ENCODE measurements around the gene HOXC6. TPM values are rescaled to one million over a fixed set of nuclear protein-coding genes. Genes with fewer than 3 reads are reported as not detected.

HOXC6 gene
- not detected for polyA plus RNA-seq (2013)

DNA sequence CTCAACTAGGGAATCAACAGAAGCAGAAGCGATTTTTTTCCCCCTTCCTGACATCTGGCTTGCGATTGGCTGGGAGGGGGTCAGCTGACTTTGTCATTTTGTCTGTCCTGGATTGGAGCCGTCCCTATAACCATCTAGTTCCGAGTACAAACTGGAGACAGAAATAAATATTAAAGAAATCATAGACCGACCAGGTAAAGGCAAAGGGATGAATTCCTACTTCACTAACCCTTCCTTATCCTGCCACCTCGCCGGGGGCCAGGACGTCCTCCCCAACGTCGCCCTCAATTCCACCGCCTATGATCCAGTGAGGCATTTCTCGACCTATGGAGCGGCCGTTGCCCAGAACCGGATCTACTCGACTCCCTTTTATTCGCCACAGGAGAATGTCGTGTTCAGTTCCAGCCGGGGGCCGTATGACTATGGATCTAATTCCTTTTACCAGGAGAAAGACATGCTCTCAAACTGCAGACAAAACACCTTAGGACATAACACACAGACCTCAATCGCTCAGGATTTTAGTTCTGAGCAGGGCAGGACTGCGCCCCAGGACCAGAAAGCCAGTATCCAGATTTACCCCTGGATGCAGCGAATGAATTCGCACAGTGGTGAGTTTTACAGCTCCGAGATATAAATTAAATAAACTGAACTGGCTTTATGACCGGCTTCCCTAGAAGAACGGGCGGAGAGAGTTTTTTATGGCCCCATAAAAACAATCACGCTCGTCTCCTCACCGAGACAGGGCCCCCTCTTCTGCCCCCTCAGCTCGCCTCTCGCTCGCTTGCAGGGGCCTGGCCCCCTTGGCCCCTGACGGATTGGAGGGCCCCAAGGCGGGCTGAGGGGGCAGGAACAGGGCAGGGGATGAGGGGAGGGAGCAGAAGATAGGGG lies at the start of gene HOXC6:
Gene HOXC6 (plus strand): TSS at position 127 of the 888 bp plus-strand sequence. CDS start 82 bp downstream, at position 209.
- peaks cover 0 to 15% (median 6%) of the 10 kb centered on the region in 4 experiments for H3K4me1 ChIP-seq (ENCODE audit: control extremely low read depth in 1 of 4, control insufficient read depth in 4 of 4, insufficient read depth in 4 of 4, low read length in 3 of 4)
- peak in 1 of 3 donors; percentile 40 for DNase-seq
- no peak within 1 kb of the TSS for H3K4me3 ChIP-seq (ENCODE audit: control insufficient read depth in 1 of 7, extremely low read depth in 1 of 7, insufficient read depth in 4 of 7, low read depth in 2 of 7, low read length in 6 of 7)
- ChIA-PET POLR2A (no interaction called here), CTCF (interaction anchor here (1.5 kb wide), 1 partner anchor 173 kb away, joined by 4 read pairs; no protein-coding TSS in a partner anchor)
- H3K27me3 ChIP-seq (replicated peaks in 2 of 5; ENCODE audit: control insufficient read depth in 4 of 5, insufficient read depth in 5 of 5, low read length in 4 of 5), result peaks cover 35 to 100% (median 65%) of the 10 kb centered on the region in 5 experiments
- H3K9me3 ChIP-seq (ENCODE audit: control extremely low read depth in 1 of 5, control insufficient read depth in 4 of 5, insufficient read depth in 2 of 5, low read depth in 1 of 5, low read length in 4 of 5), result peaks cover 0 to 14% (median 2%) of the 10 kb centered on the region in 5 experiments
- no peaks in the 10 kb centered on the region for H3K36me3 ChIP-seq (ENCODE audit: control insufficient read depth in 4 of 4, insufficient read depth in 4 of 4, low read length in 3 of 4)
- no peak within 1 kb of the TSS for H3K27ac ChIP-seq (ENCODE audit: insufficient read depth in 1 of 2, low read depth in 1 of 2, low read length in 2 of 2, poor library complexity in 1 of 2, severe bottlenecking in 2 of 2)
- 6% methylated on average over 31 of the region's 36 CpGs for WGBS (ENCODE audit: insufficient coverage)

DNA sequence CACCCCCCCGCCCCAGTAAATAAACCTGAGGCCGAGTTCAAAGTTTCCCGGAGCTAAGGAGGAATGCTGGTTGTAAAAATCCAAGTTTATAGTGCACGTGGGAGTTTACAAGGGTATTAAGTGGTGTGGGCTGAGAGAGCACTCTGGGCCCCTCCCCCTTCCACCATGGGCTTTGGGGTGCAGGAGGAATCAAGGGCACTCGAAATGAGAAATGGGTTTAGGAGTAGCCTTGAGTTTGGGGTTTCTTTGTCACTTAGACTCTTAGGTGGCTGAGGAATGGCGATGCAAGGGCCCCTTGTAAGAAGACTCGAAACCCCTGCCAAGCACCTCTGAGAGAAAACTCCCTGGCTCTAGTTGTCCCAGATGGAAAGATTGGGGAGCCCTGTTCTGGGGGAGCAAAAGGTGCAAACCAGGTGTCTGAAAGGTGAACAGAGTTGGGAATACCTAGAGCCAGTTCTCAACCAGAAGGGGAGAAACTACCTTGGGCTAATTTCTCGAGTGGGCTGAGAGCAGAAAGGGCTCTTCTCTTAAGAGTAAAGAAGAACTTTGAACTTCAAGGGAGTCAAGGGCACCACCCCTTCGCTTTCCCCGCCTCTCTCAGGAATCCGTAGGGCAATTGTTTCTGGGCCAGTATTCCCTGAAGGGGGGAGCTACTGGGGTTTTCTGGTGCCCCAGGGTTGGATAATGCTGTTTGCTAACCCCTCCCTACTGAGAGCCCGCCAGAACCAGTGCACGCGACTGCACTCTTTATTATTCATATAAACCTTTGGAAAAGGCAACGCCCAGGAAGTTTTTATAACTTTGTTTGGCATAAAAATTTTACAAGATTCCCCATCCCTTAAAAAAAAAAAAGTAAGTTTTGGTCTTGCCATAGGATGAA lies 49.5 kb upstream of the HOXC6 start:
- Histone ChIP-seq H3K27ac (ENCODE audit: insufficient read depth in 1 of 2, low read depth in 1 of 2, low read length in 2 of 2, poor library complexity in 1 of 2, severe bottlenecking in 2 of 2) (no peak overlapping the region), H3K4me3 (ENCODE audit: control insufficient read depth in 1 of 7, extremely low read depth in 1 of 7, insufficient read depth in 4 of 7, low read depth in 2 of 7, low read length in 6 of 7) (no peak overlapping the region), H3K4me1 (ENCODE audit: control extremely low read depth in 1 of 4, control insufficient read depth in 4 of 4, insufficient read depth in 4 of 4, low read length in 3 of 4) (peaks cover 0 to 9% (median 7%) of the 10 kb centered on the region in 4 experiments), H3K9me3 (ENCODE audit: control extremely low read depth in 1 of 5, control insufficient read depth in 4 of 5, insufficient read depth in 2 of 5, low read depth in 1 of 5, low read length in 4 of 5) (peaks cover 0 to 13% (median 3%) of the 10 kb centered on the region in 5 experiments), H3K36me3 (ENCODE audit: control insufficient read depth in 4 of 4, insufficient read depth in 4 of 4, low read length in 3 of 4) (no peaks in the 10 kb centered on the region), H3K27me3 (replicated peaks in 2 of 5; ENCODE audit: control insufficient read depth in 4 of 5, insufficient read depth in 5 of 5, low read length in 4 of 5) (peaks cover 29 to 100% (median 73%) of the 10 kb centered on the region in 5 experiments)
- DNase-seq, result no peak
- CTCF ChIA-PET, result no interaction called here
- POLR2A ChIA-PET, result interaction anchor here (0.7 kb wide), 1 partner anchor 60 kb away, joined by 3 read pairs; no protein-coding TSS in a partner anchor
- WGBS (ENCODE audit: insufficient coverage), result 21% methylated on average over 5 of the region's 15 CpGs

DNA sequence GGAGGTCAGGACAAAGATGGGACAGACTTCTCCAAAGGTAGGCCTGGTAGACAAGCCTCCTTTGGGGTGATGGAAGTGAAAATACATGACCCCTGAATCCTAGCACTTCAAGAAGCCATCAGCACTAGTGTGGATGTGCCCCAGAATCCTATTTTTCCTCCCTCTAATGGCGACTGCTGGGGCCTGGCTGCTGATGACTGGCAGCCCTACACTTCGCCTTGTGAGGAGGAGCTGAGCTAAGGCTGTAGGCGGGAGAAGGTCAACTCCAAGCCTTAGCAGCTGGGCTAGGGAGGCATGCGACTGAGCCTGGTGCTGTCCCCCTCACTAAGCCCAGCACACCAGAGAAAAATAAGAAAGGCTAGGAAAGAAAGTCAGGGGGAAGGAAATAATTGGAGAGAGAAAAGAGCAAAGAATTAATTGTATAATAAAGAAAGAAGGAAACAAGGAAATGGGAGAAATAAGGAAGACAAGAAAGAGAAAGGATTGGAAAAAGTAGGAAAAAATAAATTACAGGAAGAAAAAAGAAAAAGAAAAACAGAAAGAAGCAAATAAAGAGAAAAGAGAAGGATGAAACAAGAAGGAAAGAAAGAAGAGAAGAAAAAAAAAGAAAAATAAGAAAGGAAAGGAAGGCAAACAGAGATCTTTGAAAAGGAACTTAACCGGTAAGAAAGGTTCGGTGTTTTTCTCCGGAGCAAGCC lies 48.0 kb upstream of the HOXC6 start:
- peaks cover 33 to 99% (median 74%) of the 10 kb centered on the region in 5 experiments for H3K27me3 ChIP-seq (replicated peaks in 2 of 5; ENCODE audit: control insufficient read depth in 4 of 5, insufficient read depth in 5 of 5, low read length in 4 of 5)
- 4% methylated on average over 5 of the region's 7 CpGs for WGBS (ENCODE audit: insufficient coverage)
- no peak overlapping the region for H3K4me3 ChIP-seq (ENCODE audit: control insufficient read depth in 1 of 7, extremely low read depth in 1 of 7, insufficient read depth in 4 of 7, low read depth in 2 of 7, low read length in 6 of 7)
- no peak overlapping the region for H3K27ac ChIP-seq (ENCODE audit: insufficient read depth in 1 of 2, low read depth in 1 of 2, low read length in 2 of 2, poor library complexity in 1 of 2, severe bottlenecking in 2 of 2)
- ChIA-PET CTCF (no interaction called here), POLR2A (interaction anchor here (0.7 kb wide), 1 partner anchor 25 kb away, joined by 3 read pairs; the partner anchor contains the start of gene HOXC12)
- peaks cover 0 to 16% (median 3%) of the 10 kb centered on the region in 5 experiments for H3K9me3 ChIP-seq (ENCODE audit: control extremely low read depth in 1 of 5, control insufficient read depth in 4 of 5, insufficient read depth in 2 of 5, low read depth in 1 of 5, low read length in 4 of 5)
- no peak for DNase-seq
- H3K36me3 ChIP-seq (ENCODE audit: control insufficient read depth in 4 of 4, insufficient read depth in 4 of 4, low read length in 3 of 4), result no peaks in the 10 kb centered on the region
- H3K4me1 ChIP-seq (ENCODE audit: control extremely low read depth in 1 of 4, control insufficient read depth in 4 of 4, insufficient read depth in 4 of 4, low read length in 3 of 4), result peaks cover 0 to 11% (median 9%) of the 10 kb centered on the region in 4 experiments

GRCh38 chr12:53980802-53981496 lies 47.3 kb upstream of the HOXC6 start:
- 21% methylated on average over 12 of the region's 15 CpGs for WGBS (ENCODE audit: insufficient coverage)
- Histone ChIP-seq H3K27ac (ENCODE audit: insufficient read depth in 1 of 2, low read depth in 1 of 2, low read length in 2 of 2, poor library complexity in 1 of 2, severe bottlenecking in 2 of 2) (no peak overlapping the region), H3K27me3 (replicated peaks in 2 of 5; ENCODE audit: control insufficient read depth in 4 of 5, insufficient read depth in 5 of 5, low read length in 4 of 5) (peaks cover 33 to 99% (median 75%) of the 10 kb centered on the region in 5 experiments), H3K9me3 (ENCODE audit: control extremely low read depth in 1 of 5, control insufficient read depth in 4 of 5, insufficient read depth in 2 of 5, low read depth in 1 of 5, low read length in 4 of 5) (peaks cover 0 to 12% (median 0%) of the 10 kb centered on the region in 5 experiments), H3K4me3 (ENCODE audit: control insufficient read depth in 1 of 7, extremely low read depth in 1 of 7, insufficient read depth in 4 of 7, low read depth in 2 of 7, low read length in 6 of 7) (no peak overlapping the region), H3K36me3 (ENCODE audit: control insufficient read depth in 4 of 4, insufficient read depth in 4 of 4, low read length in 3 of 4) (no peaks in the 10 kb centered on the region), H3K4me1 (ENCODE audit: control extremely low read depth in 1 of 4, control insufficient read depth in 4 of 4, insufficient read depth in 4 of 4, low read length in 3 of 4) (peaks cover 0 to 17% (median 13%) of the 10 kb centered on the region in 4 experiments)
- POLR2A ChIA-PET, result interaction anchor here (0.7 kb wide), 1 partner anchor 26 kb away, joined by 3 read pairs; the partner anchor contains the start of gene HOXC12
- CTCF ChIA-PET, result no interaction called here
- no peak for DNase-seq

DNA sequence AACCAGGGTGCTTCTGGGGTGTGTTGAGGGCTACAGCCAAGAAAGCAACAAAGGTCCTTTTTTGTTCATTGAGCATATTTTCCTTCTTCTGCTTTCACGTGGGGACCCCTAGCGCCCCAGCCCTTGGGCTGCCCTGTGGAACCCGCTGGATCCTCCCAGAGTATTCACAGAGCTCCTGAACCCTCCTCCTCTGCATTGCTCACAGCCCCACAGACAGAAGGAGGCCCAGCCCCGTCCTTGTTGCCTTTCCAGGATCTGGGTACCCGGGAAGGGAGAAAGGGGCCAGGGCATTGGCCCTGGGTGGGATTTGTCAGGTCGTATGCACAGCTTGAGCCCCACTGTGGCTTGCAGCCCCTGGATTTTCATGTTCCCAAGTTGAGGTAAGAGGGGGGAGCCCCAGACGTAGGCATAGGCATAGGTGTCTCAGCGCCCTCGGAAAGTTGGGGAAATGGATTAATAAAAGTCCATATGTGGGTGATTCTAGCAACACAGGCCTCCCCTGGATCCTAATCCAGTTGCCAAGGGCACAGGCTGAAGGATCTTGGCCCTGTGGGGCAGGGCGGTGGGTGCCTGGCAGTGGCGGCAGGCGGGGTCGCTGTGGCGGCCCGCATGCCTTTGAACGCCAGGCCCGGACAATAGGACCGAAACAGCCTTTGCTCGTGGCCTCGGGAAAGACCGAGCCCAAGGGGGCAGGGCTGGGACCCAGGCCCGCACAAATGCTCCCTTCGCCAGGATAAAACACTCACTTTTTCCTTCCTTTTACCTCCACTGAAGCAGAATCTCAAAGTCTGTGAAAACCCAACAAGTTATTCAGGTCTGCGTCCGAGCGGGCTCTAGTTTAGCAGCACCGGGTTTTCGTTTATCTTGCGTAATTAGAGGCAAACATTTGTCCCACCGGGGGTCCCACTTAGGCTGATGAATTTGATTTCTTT lies 46.3 kb upstream of the HOXC6 start:
- WGBS (ENCODE audit: insufficient coverage), result 7% methylated on average over 15 of the region's 30 CpGs
- no peak overlapping the region for H3K27ac ChIP-seq (ENCODE audit: insufficient read depth in 1 of 2, low read depth in 1 of 2, low read length in 2 of 2, poor library complexity in 1 of 2, severe bottlenecking in 2 of 2)
- ChIA-PET CTCF (no interaction called here), POLR2A (no interaction called here)
- no peak overlapping the region for H3K4me3 ChIP-seq (ENCODE audit: control insufficient read depth in 1 of 7, extremely low read depth in 1 of 7, insufficient read depth in 4 of 7, low read depth in 2 of 7, low read length in 6 of 7)
- H3K9me3 ChIP-seq (ENCODE audit: control extremely low read depth in 1 of 5, control insufficient read depth in 4 of 5, insufficient read depth in 2 of 5, low read depth in 1 of 5, low read length in 4 of 5), result peaks cover 0 to 10% (median 0%) of the 10 kb centered on the region in 5 experiments
- peaks cover 0 to 21% (median 17%) of the 10 kb centered on the region in 4 experiments for H3K4me1 ChIP-seq (ENCODE audit: control extremely low read depth in 1 of 4, control insufficient read depth in 4 of 4, insufficient read depth in 4 of 4, low read length in 3 of 4)
- peaks cover 39 to 99% (median 70%) of the 10 kb centered on the region in 5 experiments for H3K27me3 ChIP-seq (replicated peaks in 2 of 5; ENCODE audit: control insufficient read depth in 4 of 5, insufficient read depth in 5 of 5, low read length in 4 of 5)
- DNase-seq, result no peak
- H3K36me3 ChIP-seq (ENCODE audit: control insufficient read depth in 4 of 4, insufficient read depth in 4 of 4, low read length in 3 of 4), result no peaks in the 10 kb centered on the region
